ENCODE measurements around the gene OPCML. TPM values are rescaled to one million over a fixed set of nuclear protein-coding genes. Genes with fewer than 3 reads are reported as not detected.

The OPCML gene
- total RNA-seq, 2 donors from 2014 or later = not detected

GRCh38 chr11:132911186-132911585 lies 621.1 kb downstream of the OPCML start:
- DNase-seq (ENCODE audit: low spot score) (no peak), ATAC-seq (ENCODE audit: insufficient number of reproducible peaks, low FRiP score, low read depth) (no peak)
- H3K27me3 ChIP-seq (replicated peaks; ENCODE audit: insufficient read depth) = no peaks in the 10 kb centered on the region
- H3K4me3 ChIP-seq = no peak overlapping the region
- no peaks in the 10 kb centered on the region for H3K36me3 ChIP-seq
- TF ChIP-seq CTCF (IDR thresholded peaks at IDR 0.05) = no peak
- H3K27ac ChIP-seq = no peak overlapping the region
- no peaks in the 10 kb centered on the region for H3K4me1 ChIP-seq (ENCODE audit: control insufficient read depth in 1 of 2, low read depth in 2 of 2)
- H3K9me3 ChIP-seq = no peaks in the 10 kb centered on the region

- Histone ChIP-seq H3K4me3 (no peak overlapping the region), H3K9me3 (no peaks in the 10 kb centered on the region), H3K27ac (no peak overlapping the region), H3K4me1 (ENCODE audit: control insufficient read depth in 1 of 2, low read depth in 2 of 2) (no peaks in the 10 kb centered on the region), H3K36me3 (no peaks in the 10 kb centered on the region), H3K27me3 (replicated peaks; ENCODE audit: insufficient read depth) (no peaks in the 10 kb centered on the region)
- DNase-seq (ENCODE audit: low spot score) (no peak), ATAC-seq (ENCODE audit: insufficient number of reproducible peaks, low FRiP score, low read depth) (no peak)
- TF ChIP-seq CTCF (IDR thresholded peaks at IDR 0.05) = no peak
Measured at GRCh38 chr11:132910011-132910760, 622.1 kb downstream of the OPCML start.

GRCh38 chr11:132909021-132909606 lies 623.2 kb downstream of the OPCML start:
- no peaks in the 10 kb centered on the region for H3K27me3 ChIP-seq (replicated peaks; ENCODE audit: insufficient read depth)
- H3K4me1 ChIP-seq (ENCODE audit: control insufficient read depth in 1 of 2, low read depth in 2 of 2) = no peaks in the 10 kb centered on the region
- DNase-seq (ENCODE audit: low spot score) (no peak), ATAC-seq (ENCODE audit: insufficient number of reproducible peaks, low FRiP score, low read depth) (no peak)
- H3K4me3 ChIP-seq = no peak overlapping the region
- TF ChIP-seq CTCF (IDR thresholded peaks at IDR 0.05) = no peak
- no peaks in the 10 kb centered on the region for H3K9me3 ChIP-seq
- no peak overlapping the region for H3K27ac ChIP-seq
- no peaks in the 10 kb centered on the region for H3K36me3 ChIP-seq

- H3K27ac ChIP-seq = no peak overlapping the region
Measured at GRCh38 chr11:132908414-132908810, 623.9 kb downstream of the OPCML start.

More at GRCh38 chr11:132908414-132908810, 623.9 kb downstream of the OPCML start:
- ATAC-seq (ENCODE audit: insufficient number of reproducible peaks, low FRiP score, low read depth) (no peak), DNase-seq (ENCODE audit: low spot score) (no peak)
- Histone ChIP-seq H3K9me3 (no peaks in the 10 kb centered on the region), H3K36me3 (no peaks in the 10 kb centered on the region), H3K4me3 (no peak overlapping the region), H3K4me1 (ENCODE audit: control insufficient read depth in 1 of 2, low read depth in 2 of 2) (no peaks in the 10 kb centered on the region), H3K27me3 (replicated peaks; ENCODE audit: insufficient read depth) (no peaks in the 10 kb centered on the region)
- TF ChIP-seq CTCF (IDR thresholded peaks at IDR 0.05) = no peak

All from thoracic aorta (tissue), 2 donors.